ENCODE results near the gene KCTD2.
"Not testable (repeated sequence)": the region's sequence is repeated elsewhere in the genome, so short reads cannot be mapped to it uniquely, and the experiment has no call there.

Gene KCTD2

GRCh38 chr17:75046407-75047289 lies at the start of gene KCTD2, which contains the start of gene ATP5PD:
KCTD2 (plus strand) TSS chr17:75047225; CDS start chr17:75047251, 26 bp downstream.
ATP5PD (minus strand) TSS chr17:75046969; CDS start chr17:75042650, 4,319 bp downstream.
- no peak for FAIRE-seq

GRCh38 chr17:74998783-74999182 lies 48.2 kb upstream of the KCTD2 start:
- FAIRE-seq = no peak

GRCh38 chr17:74999523-74999922 lies 47.5 kb upstream of the KCTD2 start:
- no peak for FAIRE-seq

GRCh38 chr17:75001915-75002843 lies 44.8 kb upstream of the KCTD2 start:
- FAIRE-seq = no peak

GRCh38 chr17:75003070-75003956 lies 43.7 kb upstream of the KCTD2 start:
- FAIRE-seq = no peak

- no peak for FAIRE-seq
These were observed 43.1 kb upstream of the KCTD2 start for GRCh38 chr17:75003957-75004355.

GRCh38 chr17:75004371-75004770 lies 42.7 kb upstream of the KCTD2 start:
- FAIRE-seq = no peak

GRCh38 chr17:75005291-75005690 lies 41.7 kb upstream of the KCTD2 start:
- FAIRE-seq = no peak

- FAIRE-seq = not testable (repeated sequence)
These were observed 40.9 kb upstream of the KCTD2 start for GRCh38 chr17:75006084-75006483.

- no peak for FAIRE-seq
These were observed 40.4 kb upstream of the KCTD2 start for GRCh38 chr17:75006653-75007052.

GRCh38 chr17:75008373-75008772 lies 38.7 kb upstream of the KCTD2 start:
- no peak for FAIRE-seq

- FAIRE-seq = no peak
These were observed 37.8 kb upstream of the KCTD2 start for GRCh38 chr17:75009139-75009724.

- FAIRE-seq = no peak
These were observed 36.2 kb upstream of the KCTD2 start for GRCh38 chr17:75010683-75011400.

GRCh38 chr17:75011401-75012095 lies 35.5 kb upstream of the KCTD2 start:
- no peak for FAIRE-seq

GRCh38 chr17:75012096-75012345 lies 35.0 kb upstream of the KCTD2 start:
- no peak for FAIRE-seq

GRCh38 chr17:75012346-75013091 lies 34.5 kb upstream of the KCTD2 start, which contains the start of gene MRPL58:
MRPL58 (plus strand) TSS chr17:75012670; CDS start chr17:75012687, 17 bp downstream.
- FAIRE-seq = no peak

GRCh38 chr17:75013092-75013559 lies 33.9 kb upstream of the KCTD2 start:
- FAIRE-seq = no peak

GRCh38 chr17:75019146-75019545 lies 27.9 kb upstream of the KCTD2 start:
- no peak for FAIRE-seq

- FAIRE-seq = no peak
These were observed 27.3 kb upstream of the KCTD2 start for GRCh38 chr17:75019710-75020109.

Data from TTC549 (cell line).